A549 (cell line): Measurements from ENCODE around the gene CHAMP1.

Experiments used
- HOXA7 ChIP-seq: fragments of 250-450 bp; sonication (Bioruptor Pico); IDR thresholded peaks from 2 replicates; pipeline ENCODE4 v1.5.0; 2020; ENCODE audit warnings: mild to moderate bottlenecking, moderate library complexity
- JUN ChIP-seq, 2 experiments: fragments of >200 bp; sonication (Bioruptor Twin); formaldehyde crosslinking; IDR thresholded peaks; 2 replicates in 1 of 2; 3 replicates in 1 of 2; pipeline ENCODE4 v1.6.1; 2016 to 2017
- POLR2A ChIP-seq: IDR thresholded peaks from 2 replicates; pipeline ENCODE4 v1.6.1; 2012; ENCODE audit warnings: mild to moderate bottlenecking, low read length
- SREBF2 ChIP-seq: fragments of 450-650 bp; IDR thresholded peaks from 2 replicates; pipeline ENCODE4 v1.6.1; 2014; ENCODE audit warnings: mild to moderate bottlenecking, moderate library complexity
- TF ChIP-seq, protein P1 (sequence below): IDR thresholded peaks from 2 replicates; pipeline ENCODE4 v1.6.1; 2012
- TF ChIP-seq, protein P2 (sequence below): fragments of >200 bp; sonication (Bioruptor Twin); formaldehyde crosslinking; IDR thresholded peaks from 3 replicates; pipeline ENCODE4 v1.5.1; 2016
- TF ChIP-seq, protein P3 (sequence below): fragments of 200-600 bp; sonication (generic); IDR thresholded peaks from 2 replicates; pipeline ENCODE4 v1.6.1; 2016; ENCODE audit warnings: antibody characterized with exemption, mild to moderate bottlenecking, moderate library complexity

DNA sequence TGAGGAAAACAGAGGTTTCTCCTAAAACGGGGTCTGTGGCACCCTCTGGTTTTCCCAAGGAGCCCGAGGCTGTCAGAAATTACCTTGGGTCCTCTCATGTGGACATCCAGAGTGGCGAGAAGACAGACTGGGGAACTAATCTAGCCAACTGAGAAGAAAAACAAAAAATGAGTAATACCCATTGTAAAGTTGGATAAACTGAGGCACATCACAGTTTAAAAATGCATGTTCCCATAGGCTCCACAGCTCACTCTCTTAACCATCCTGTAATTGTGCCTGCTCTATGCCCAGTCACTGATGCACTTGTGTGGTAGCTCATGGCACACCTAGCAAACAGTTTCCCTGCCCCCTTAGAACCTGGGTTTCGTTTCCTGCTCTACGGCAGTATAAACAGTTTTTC is 48.1 kb upstream of the CHAMP1 start:
- TF ChIP-seq, protein P1, sequence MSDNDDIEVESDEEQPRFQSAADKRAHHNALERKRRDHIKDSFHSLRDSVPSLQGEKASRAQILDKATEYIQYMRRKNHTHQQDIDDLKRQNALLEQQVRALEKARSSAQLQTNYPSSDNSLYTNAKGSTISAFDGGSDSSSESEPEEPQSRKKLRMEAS: no peak
- TF ChIP-seq, protein P2, sequence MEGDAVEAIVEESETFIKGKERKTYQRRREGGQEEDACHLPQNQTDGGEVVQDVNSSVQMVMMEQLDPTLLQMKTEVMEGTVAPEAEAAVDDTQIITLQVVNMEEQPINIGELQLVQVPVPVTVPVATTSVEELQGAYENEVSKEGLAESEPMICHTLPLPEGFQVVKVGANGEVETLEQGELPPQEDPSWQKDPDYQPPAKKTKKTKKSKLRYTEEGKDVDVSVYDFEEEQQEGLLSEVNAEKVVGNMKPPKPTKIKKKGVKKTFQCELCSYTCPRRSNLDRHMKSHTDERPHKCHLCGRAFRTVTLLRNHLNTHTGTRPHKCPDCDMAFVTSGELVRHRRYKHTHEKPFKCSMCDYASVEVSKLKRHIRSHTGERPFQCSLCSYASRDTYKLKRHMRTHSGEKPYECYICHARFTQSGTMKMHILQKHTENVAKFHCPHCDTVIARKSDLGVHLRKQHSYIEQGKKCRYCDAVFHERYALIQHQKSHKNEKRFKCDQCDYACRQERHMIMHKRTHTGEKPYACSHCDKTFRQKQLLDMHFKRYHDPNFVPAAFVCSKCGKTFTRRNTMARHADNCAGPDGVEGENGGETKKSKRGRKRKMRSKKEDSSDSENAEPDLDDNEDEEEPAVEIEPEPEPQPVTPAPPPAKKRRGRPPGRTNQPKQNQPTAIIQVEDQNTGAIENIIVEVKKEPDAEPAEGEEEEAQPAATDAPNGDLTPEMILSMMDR: no peak
- no peak for TF ChIP-seq JUN (IDR thresholded peaks at IDR 0.05)
- TF ChIP-seq, protein P3, sequence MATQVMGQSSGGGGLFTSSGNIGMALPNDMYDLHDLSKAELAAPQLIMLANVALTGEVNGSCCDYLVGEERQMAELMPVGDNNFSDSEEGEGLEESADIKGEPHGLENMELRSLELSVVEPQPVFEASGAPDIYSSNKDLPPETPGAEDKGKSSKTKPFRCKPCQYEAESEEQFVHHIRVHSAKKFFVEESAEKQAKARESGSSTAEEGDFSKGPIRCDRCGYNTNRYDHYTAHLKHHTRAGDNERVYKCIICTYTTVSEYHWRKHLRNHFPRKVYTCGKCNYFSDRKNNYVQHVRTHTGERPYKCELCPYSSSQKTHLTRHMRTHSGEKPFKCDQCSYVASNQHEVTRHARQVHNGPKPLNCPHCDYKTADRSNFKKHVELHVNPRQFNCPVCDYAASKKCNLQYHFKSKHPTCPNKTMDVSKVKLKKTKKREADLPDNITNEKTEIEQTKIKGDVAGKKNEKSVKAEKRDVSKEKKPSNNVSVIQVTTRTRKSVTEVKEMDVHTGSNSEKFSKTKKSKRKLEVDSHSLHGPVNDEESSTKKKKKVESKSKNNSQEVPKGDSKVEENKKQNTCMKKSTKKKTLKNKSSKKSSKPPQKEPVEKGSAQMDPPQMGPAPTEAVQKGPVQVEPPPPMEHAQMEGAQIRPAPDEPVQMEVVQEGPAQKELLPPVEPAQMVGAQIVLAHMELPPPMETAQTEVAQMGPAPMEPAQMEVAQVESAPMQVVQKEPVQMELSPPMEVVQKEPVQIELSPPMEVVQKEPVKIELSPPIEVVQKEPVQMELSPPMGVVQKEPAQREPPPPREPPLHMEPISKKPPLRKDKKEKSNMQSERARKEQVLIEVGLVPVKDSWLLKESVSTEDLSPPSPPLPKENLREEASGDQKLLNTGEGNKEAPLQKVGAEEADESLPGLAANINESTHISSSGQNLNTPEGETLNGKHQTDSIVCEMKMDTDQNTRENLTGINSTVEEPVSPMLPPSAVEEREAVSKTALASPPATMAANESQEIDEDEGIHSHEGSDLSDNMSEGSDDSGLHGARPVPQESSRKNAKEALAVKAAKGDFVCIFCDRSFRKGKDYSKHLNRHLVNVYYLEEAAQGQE: no peak
- TF ChIP-seq POLR2A: no peak
- no peak for TF ChIP-seq SREBF2
- TF ChIP-seq HOXA7: no peak
